OCI-LY3 (cell line): ENCODE data around the gene PKP1.

Experiments used
- CTCF ChIP-seq: fragments of 200-600, 300-600 bp; sonication (generic); IDR thresholded peaks from 2 replicates; pipeline ENCODE4 v1.5.1; 2014; ENCODE audit warnings: antibody characterized with exemption, low read length, low read depth
- EZH2phosphoT487 ChIP-seq: fragments of 200-600 bp; shearing (Covaris generic); IDR thresholded peaks from 2 replicates; pipeline ENCODE4 v1.6.1; 2018; ENCODE audit warnings: antibody characterized with exemption, mixed run types, low read depth

- TF ChIP-seq CTCF (no peak), EZH2phosphoT487 (no peak)
These were observed 47.9 kb downstream of the PKP1 start for GRCh38 chr1:201331166-201331565.
